NB4 (cell line): Measurements from ENCODE around the gene PLLP.

Experiments
- CTCF ChIP-seq: IDR thresholded peaks from one replicate; pipeline ENCODE4 v1.5.1; 2012; ENCODE audit warnings: low read depth, low read length
- MAX ChIP-seq: IDR thresholded peaks from 2 replicates; pipeline ENCODE4 v1.6.1; 2011; ENCODE audit warnings: low read depth, low read length

GRCh38 chr16:57319646-57320045 lies 35.2 kb upstream of the PLLP start:
- TF ChIP-seq MAX (no peak), CTCF (no peak)
